HepG2 (cell line): ENCODE results near the gene ADAM15. TPM values are rescaled to one million over a fixed set of nuclear protein-coding genes. Genes with fewer than 3 reads are reported as not detected.
A peak's percentile ranks its signal among the peaks of the same experiment; 100 is the strongest.

Experiments used
- CBX1 ChIP-seq: IDR thresholded peaks from one replicate; pipeline ENCODE4 v1.6.1; 2016; ENCODE audit warnings: antibody characterized with exemption, low read depth
- NR2F1 ChIP-seq, 2 experiments: fragments of 450-650 bp in 1 of 2; formaldehyde crosslinking in 1 of 2; IDR thresholded peaks; 2 replicates each; pipeline versions ENCODE4 v1.5.0 to v1.6.1; 2016 to 2020; ENCODE audit warnings: mild to moderate bottlenecking in 1 of 2, missing compliant biosample characterization in 1 of 2, missing genetic modification reagents in 1 of 2, moderate library complexity in 1 of 2
- THAP11 ChIP-seq: IDR thresholded peaks from 2 replicates; pipeline ENCODE4 v1.6.1; 2016; ENCODE audit warnings: missing biosample characterization, missing genetic modification reagents
- ZNF329 ChIP-seq: sonication (generic); formaldehyde crosslinking; IDR thresholded peaks from 2 replicates; pipeline ENCODE4 v1.9.0; 2021; ENCODE audit warnings: low read depth, mild to moderate bottlenecking, missing genetic modification reagents
- ZNF496 ChIP-seq: sonication (generic); formaldehyde crosslinking; IDR thresholded peaks from 2 replicates; pipeline ENCODE4 v1.8.1; 2023; ENCODE audit warnings: mild to moderate bottlenecking, moderate library complexity, missing genetic modification reagents; ENCODE audit not compliant: insufficient replicate concordance
- ZNF724P ChIP-seq: sonication (generic); formaldehyde crosslinking; IDR thresholded peaks from 2 replicates; pipeline ENCODE4 v1.8.0; 2022; ENCODE audit warnings: missing genetic modification reagents, borderline replicate concordance
- ZNF776 ChIP-seq: sonication (generic); formaldehyde crosslinking; IDR thresholded peaks from 2 replicates; pipeline ENCODE4 v1.4.0; 2020; ENCODE audit warnings: mild to moderate bottlenecking, missing genetic modification reagents
- ZNF800 ChIP-seq: sonication (generic); formaldehyde crosslinking; IDR thresholded peaks from 2 replicates; pipeline ENCODE4 v1.4.0; 2020; ENCODE audit warnings: missing genetic modification reagents
- polyA plus RNA-seq, 8 experiments: library from polyadenylated mRNA; depleted of rRNA in 3 of 8; stranded (reverse) in 7 of 8; unstranded in 1 of 8; fragments of >200 nt; fragmentation: Illumina TruSeq in 4 of 8; extraction: Trizol in 4 of 8; gene quantifications; 2 replicates each; pipeline versions ENCODE4 v1.2.1 to v1.2.3, GENCODE V29; 2011 to 2016; ENCODE audit warnings: low read depth in 4 of 8, missing spikeins in 1 of 8, mixed read lengths in 1 of 8; ENCODE audit not compliant: insufficient read depth in 1 of 8
- total RNA-seq, 5 experiments: library from RNA; depleted of rRNA; stranded (reverse); fragments of >200 nt; fragmentation: Illumina TruSeq; extraction: Trizol; gene quantifications; 2 replicates each; pipeline ENCODE4 v1.2.3, GENCODE V29; 2016; ENCODE audit warnings: low read depth in 1 of 5
- TF ChIP-seq, protein P1 (sequence below): sonication (generic); formaldehyde crosslinking; IDR thresholded peaks from 2 replicates; pipeline ENCODE4 v1.4.0; 2020; ENCODE audit warnings: mild to moderate bottlenecking, missing genetic modification reagents
- TF ChIP-seq, protein P2 (sequence below): sonication (generic); formaldehyde crosslinking; IDR thresholded peaks from 2 replicates; pipeline ENCODE4 v1.4.0; 2020; ENCODE audit warnings: missing genetic modification reagents
- TF ChIP-seq, protein P3 (sequence below): IDR thresholded peaks from 2 replicates; pipeline ENCODE4 v1.6.1; 2016; ENCODE audit warnings: missing biosample characterization, missing genetic modification reagents, low read depth
- TF ChIP-seq, protein P4 (sequence below): sonication (generic); formaldehyde crosslinking; IDR thresholded peaks from 2 replicates; pipeline ENCODE4 v1.5.1; 2020; ENCODE audit warnings: mild to moderate bottlenecking, missing genetic modification reagents, moderate library complexity

The ADAM15 gene
- total and polyA plus RNA-seq, 2 of the 13 experiments (the other 11 are each of a cell fraction or from before 2014, with no cell fraction given) = 17.9 to 25.6 TPM

GRCh38 chr1:155017041-155017945, 33.8 kb upstream of the ADAM15 start (continued):
- TF ChIP-seq, protein P1, sequence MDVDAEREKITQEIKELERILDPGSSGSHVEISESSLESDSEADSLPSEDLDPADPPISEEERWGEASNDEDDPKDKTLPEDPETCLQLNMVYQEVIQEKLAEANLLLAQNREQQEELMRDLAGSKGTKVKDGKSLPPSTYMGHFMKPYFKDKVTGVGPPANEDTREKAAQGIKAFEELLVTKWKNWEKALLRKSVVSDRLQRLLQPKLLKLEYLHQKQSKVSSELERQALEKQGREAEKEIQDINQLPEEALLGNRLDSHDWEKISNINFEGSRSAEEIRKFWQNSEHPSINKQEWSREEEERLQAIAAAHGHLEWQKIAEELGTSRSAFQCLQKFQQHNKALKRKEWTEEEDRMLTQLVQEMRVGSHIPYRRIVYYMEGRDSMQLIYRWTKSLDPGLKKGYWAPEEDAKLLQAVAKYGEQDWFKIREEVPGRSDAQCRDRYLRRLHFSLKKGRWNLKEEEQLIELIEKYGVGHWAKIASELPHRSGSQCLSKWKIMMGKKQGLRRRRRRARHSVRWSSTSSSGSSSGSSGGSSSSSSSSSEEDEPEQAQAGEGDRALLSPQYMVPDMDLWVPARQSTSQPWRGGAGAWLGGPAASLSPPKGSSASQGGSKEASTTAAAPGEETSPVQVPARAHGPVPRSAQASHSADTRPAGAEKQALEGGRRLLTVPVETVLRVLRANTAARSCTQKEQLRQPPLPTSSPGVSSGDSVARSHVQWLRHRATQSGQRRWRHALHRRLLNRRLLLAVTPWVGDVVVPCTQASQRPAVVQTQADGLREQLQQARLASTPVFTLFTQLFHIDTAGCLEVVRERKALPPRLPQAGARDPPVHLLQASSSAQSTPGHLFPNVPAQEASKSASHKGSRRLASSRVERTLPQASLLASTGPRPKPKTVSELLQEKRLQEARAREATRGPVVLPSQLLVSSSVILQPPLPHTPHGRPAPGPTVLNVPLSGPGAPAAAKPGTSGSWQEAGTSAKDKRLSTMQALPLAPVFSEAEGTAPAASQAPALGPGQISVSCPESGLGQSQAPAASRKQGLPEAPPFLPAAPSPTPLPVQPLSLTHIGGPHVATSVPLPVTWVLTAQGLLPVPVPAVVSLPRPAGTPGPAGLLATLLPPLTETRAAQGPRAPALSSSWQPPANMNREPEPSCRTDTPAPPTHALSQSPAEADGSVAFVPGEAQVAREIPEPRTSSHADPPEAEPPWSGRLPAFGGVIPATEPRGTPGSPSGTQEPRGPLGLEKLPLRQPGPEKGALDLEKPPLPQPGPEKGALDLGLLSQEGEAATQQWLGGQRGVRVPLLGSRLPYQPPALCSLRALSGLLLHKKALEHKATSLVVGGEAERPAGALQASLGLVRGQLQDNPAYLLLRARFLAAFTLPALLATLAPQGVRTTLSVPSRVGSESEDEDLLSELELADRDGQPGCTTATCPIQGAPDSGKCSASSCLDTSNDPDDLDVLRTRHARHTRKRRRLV = peak; percentile 53; the same call in 1 of the 2 replicates
- TF ChIP-seq ZNF329 (CRISPR knock-in tag) (no peak), ZNF776 (CRISPR knock-in tag) (peak; percentile 86), NR2F1 (CRISPR knock-in tag; IDR thresholded peaks at IDR 0.05) (peak in 1 of 2 experiments; percentile 55; a peak in 1 of 4 replicates), ZNF800 (CRISPR knock-in tag) (0 out of 2 replicates have a peak, but pooled peaks have one; percentile 31), ZNF496 (CRISPR knock-in tag) (no peak), THAP11 (CRISPR knock-in tag) (peak; percentile 82), ZNF724P (CRISPR knock-in tag) (peak; percentile 88; the same call in 1 of the 2 replicates), CBX1 (peak; percentile 89)
- TF ChIP-seq, protein P2, sequence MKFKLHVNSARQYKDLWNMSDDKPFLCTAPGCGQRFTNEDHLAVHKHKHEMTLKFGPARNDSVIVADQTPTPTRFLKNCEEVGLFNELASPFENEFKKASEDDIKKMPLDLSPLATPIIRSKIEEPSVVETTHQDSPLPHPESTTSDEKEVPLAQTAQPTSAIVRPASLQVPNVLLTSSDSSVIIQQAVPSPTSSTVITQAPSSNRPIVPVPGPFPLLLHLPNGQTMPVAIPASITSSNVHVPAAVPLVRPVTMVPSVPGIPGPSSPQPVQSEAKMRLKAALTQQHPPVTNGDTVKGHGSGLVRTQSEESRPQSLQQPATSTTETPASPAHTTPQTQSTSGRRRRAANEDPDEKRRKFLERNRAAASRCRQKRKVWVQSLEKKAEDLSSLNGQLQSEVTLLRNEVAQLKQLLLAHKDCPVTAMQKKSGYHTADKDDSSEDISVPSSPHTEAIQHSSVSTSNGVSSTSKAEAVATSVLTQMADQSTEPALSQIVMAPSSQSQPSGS = peak; percentile 61; the same call in 1 of the 2 replicates
- TF ChIP-seq, protein P3, sequence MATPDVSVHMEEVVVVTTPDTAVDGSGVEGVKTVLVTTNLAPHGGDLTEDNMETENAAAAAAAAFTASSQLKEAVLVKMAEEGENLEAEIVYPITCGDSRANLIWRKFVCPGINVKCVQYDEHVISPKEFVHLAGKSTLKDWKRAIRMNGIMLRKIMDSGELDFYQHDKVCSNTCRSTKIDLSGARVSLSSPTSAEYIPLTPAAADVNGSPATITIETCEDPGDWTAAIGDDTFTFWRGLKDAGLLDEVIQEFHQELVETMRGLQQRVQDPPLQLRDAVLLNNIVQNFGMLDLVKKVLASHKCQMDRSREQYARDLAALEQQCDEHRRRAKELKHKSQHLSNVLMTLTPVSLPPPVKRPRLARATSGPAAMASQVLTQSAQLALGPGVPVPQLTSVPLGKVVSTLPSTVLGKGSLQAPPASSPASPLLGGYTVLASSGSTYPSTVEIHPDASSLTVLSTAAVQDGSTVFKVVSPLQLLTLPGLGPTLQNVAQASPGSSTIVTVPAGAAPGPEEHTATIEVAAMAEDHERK (CRISPR knock-in tag) = no peak
- TF ChIP-seq, protein P4, sequence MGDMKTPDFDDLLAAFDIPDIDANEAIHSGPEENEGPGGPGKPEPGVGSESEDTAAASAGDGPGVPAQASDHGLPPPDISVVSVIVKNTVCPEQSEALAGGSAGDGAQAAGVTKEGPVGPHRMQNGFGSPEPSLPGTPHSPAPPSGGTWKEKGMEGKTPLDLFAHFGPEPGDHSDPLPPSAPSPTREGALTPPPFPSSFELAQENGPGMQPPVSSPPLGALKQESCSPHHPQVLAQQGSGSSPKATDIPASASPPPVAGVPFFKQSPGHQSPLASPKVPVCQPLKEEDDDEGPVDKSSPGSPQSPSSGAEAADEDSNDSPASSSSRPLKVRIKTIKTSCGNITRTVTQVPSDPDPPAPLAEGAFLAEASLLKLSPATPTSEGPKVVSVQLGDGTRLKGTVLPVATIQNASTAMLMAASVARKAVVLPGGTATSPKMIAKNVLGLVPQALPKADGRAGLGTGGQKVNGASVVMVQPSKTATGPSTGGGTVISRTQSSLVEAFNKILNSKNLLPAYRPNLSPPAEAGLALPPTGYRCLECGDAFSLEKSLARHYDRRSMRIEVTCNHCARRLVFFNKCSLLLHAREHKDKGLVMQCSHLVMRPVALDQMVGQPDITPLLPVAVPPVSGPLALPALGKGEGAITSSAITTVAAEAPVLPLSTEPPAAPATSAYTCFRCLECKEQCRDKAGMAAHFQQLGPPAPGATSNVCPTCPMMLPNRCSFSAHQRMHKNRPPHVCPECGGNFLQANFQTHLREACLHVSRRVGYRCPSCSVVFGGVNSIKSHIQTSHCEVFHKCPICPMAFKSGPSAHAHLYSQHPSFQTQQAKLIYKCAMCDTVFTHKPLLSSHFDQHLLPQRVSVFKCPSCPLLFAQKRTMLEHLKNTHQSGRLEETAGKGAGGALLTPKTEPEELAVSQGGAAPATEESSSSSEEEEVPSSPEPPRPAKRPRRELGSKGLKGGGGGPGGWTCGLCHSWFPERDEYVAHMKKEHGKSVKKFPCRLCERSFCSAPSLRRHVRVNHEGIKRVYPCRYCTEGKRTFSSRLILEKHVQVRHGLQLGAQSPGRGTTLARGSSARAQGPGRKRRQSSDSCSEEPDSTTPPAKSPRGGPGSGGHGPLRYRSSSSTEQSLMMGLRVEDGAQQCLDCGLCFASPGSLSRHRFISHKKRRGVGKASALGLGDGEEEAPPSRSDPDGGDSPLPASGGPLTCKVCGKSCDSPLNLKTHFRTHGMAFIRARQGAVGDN (CRISPR knock-in tag) = peak; percentile 93
